Aorta (tissue), 5 donors: ENCODE measurements around the gene JARID2. TPM values are rescaled to one million over a fixed set of nuclear protein-coding genes. Genes with fewer than 3 reads are reported as not detected.

Source experiments
- ATAC-seq: fragments of 200-7000 bp; cut with Tn5 transposase; one replicate; pipeline ENCODE4 v1.9.1; 2022; ENCODE audit warnings: moderate library complexity; ENCODE audit not compliant: low FRiP score
- DNase-seq, 2 donors: peaks; one replicate each; pipeline ENCODE4 v3.0.0-alpha.2; 2020
- H3K27ac ChIP-seq, 2 donors: one replicate each; pipeline ENCODE4 v1.5.1; 2013; ENCODE audit warnings: low read length in 2 of 2, mild to moderate bottlenecking in 2 of 2, moderate library complexity in 2 of 2, control low read depth in 1 of 2, inconsistent platforms in 1 of 2, low read depth in 1 of 2
- H3K27me3 ChIP-seq, 2 donors: one replicate each; pipeline ENCODE4 v1.6.1; 2013; ENCODE audit warnings: control low read depth in 1 of 2, low read length in 1 of 2, mild to moderate bottlenecking in 1 of 2, moderate library complexity in 1 of 2; ENCODE audit not compliant: insufficient read depth in 2 of 2, control insufficient read depth in 1 of 2
- H3K36me3 ChIP-seq, 2 donors: one replicate each; pipeline ENCODE4 v1.6.1; 2013; ENCODE audit warnings: control low read depth in 1 of 2, low read length in 1 of 2, mild to moderate bottlenecking in 1 of 2; ENCODE audit not compliant: insufficient read depth in 2 of 2, control insufficient read depth in 1 of 2
- H3K4me1 ChIP-seq, 2 donors: one replicate each; pipeline ENCODE4 v1.6.1; 2013; ENCODE audit warnings: low read length in 2 of 2, control low read depth in 1 of 2, mild to moderate bottlenecking in 1 of 2, moderate library complexity in 1 of 2; ENCODE audit not compliant: insufficient read depth in 2 of 2, control insufficient read depth in 1 of 2
- H3K4me3 ChIP-seq, 2 donors: one replicate each; pipeline ENCODE4 v1.5.1; 2013; ENCODE audit warnings: low read length in 2 of 2, control low read depth in 1 of 2, mild to moderate bottlenecking in 1 of 2
- H3K9me3 ChIP-seq: one replicate; pipeline ENCODE4 v1.6.1; 2013; ENCODE audit warnings: mild to moderate bottlenecking, low read length; ENCODE audit not compliant: control insufficient read depth
- WGBS, 2 donors: extraction: QIAGEN DNeasy Blood & Tissue Kit; methylation state at CpG; one replicate each; pipeline ENCODE4 v1.1.7; 2013; 5-methylcytosine and 5-hydroxymethylcytosine counted together
- intact Hi-C, 2 donors: fragments of 100-400 bp; cut with DNase I; formaldehyde crosslinking; loops; one replicate each; pipeline versions ENCODE4 v1.14.2 to v1.15.0; 2022
- polyA plus RNA-seq, 2 donors: library from polyadenylated mRNA; stranded (reverse); fragments of 200-250 nt; gene quantifications; one replicate each; pipeline ENCODE4 v1.2.3, GENCODE V29; 2013
- total RNA-seq, 2 donors: library from RNA; stranded (reverse); fragmentation: NEBNext Ultra II Directional; extraction: Animal tissue kit (Norgen Biotek cat#: 25700); gene quantifications; one replicate each; pipeline ENCODE4 v1.2.1, GENCODE V29; 2021
- donor health status: healthy with polysubstance abuse.
- donor health status: Bipolar disorder and iron deficiency.
- donor health status: DM: no; HTN: no; CAD: no.
- donor health status: DM: no; HTN: no; CAD: no.
- donor health status: DM: yes; HTN: yes; CAD: no.

The JARID2 gene
- total and polyA plus RNA-seq, 4 donors, result 0.88 to 13.0 (median 7.1) TPM

GRCh38 chr6:15395087-15395486 is 149.2 kb downstream of the JARID2 start:
- no peak overlapping the region for H3K4me3 ChIP-seq
- H3K4me1 ChIP-seq, result no peaks in the 10 kb centered on the region
- no peaks in the 10 kb centered on the region for H3K36me3 ChIP-seq
- no peak overlapping the region for H3K27ac ChIP-seq
- no peaks in the 10 kb centered on the region for H3K27me3 ChIP-seq
- ATAC-seq (no peak), DNase-seq (no peak)
- H3K9me3 ChIP-seq, result no peaks in the 10 kb centered on the region
- intact Hi-C loops, result no loop called here
- 83 to 97% methylated on average over 8 of the region's 8 CpGs for WGBS, 2 donors

- H3K27me3 ChIP-seq, result no peaks in the 10 kb centered on the region
- no peaks in the 10 kb centered on the region for H3K4me1 ChIP-seq
- H3K4me3 ChIP-seq, result no peak overlapping the region
- H3K9me3 ChIP-seq, result no peaks in the 10 kb centered on the region
- ATAC-seq, result no peak
- no peak for DNase-seq
- intact Hi-C loops, result no loop called here
- H3K27ac ChIP-seq, result no peak overlapping the region
- no peaks in the 10 kb centered on the region for H3K36me3 ChIP-seq
- WGBS, 2 donors, result 79 to 84% methylated on average over 3 of the region's 3 CpGs
Observed at GRCh38 chr6:15396808-15397207, 150.9 kb downstream of the JARID2 start.

- ATAC-seq, result no peak
- Histone ChIP-seq H3K4me3 (no peak overlapping the region), H3K4me1 (no peaks in the 10 kb centered on the region), H3K27me3 (no peaks in the 10 kb centered on the region), H3K27ac (no peak overlapping the region), H3K9me3 (no peaks in the 10 kb centered on the region), H3K36me3 (no peaks in the 10 kb centered on the region)
- intact Hi-C loops, result no loop called here
- 92 to 93% methylated on average over 8 of the region's 8 CpGs for WGBS, 2 donors
- no peak for DNase-seq
Observed at GRCh38 chr6:15398633-15399275, 152.9 kb downstream of the JARID2 start.

- Histone ChIP-seq H3K4me1 (peaks cover 0 to 4% of the 10 kb centered on the region in 2 donors), H3K9me3 (no peaks in the 10 kb centered on the region), H3K36me3 (no peaks in the 10 kb centered on the region), H3K27me3 (no peaks in the 10 kb centered on the region), H3K27ac (no peak overlapping the region), H3K4me3 (peak overlapping the region; percentile 5 to 32)
- 12% methylated on average over 9 of the region's 9 CpGs for WGBS, 2 donors
- peak; percentile 87 for ATAC-seq
- intact Hi-C loops, result no loop called here
- DNase-seq, result peak in 1 of 2 donors; percentile 73
Observed at GRCh38 chr6:15399641-15400470, 154.0 kb downstream of the JARID2 start.

GRCh38 chr6:15400572-15401004 is 154.7 kb downstream of the JARID2 start:
- Histone ChIP-seq H3K27me3 (no peaks in the 10 kb centered on the region), H3K36me3 (no peaks in the 10 kb centered on the region), H3K9me3 (no peaks in the 10 kb centered on the region), H3K27ac (no peak overlapping the region), H3K4me1 (peaks cover 0 to 4% of the 10 kb centered on the region in 2 donors), H3K4me3 (peak overlapping the region in 1 of 2 donors; percentile 5)
- 10 to 16% methylated on average over 14 of the region's 14 CpGs for whole genome bisulfite sequencing, 2 donors
- intact Hi-C loops, result no loop called here
- ATAC-seq (peak; percentile 50), DNase-seq (peak; percentile 65 to 79)

GRCh38 chr6:15401120-15401519 is 155.3 kb downstream of the JARID2 start:
- Histone ChIP-seq H3K27ac (no peak overlapping the region), H3K27me3 (no peaks in the 10 kb centered on the region), H3K4me1 (peaks cover 0 to 4% of the 10 kb centered on the region in 2 donors), H3K9me3 (no peaks in the 10 kb centered on the region), H3K4me3 (no peak overlapping the region), H3K36me3 (no peaks in the 10 kb centered on the region)
- DNase-seq (no peak), ATAC-seq (no peak)
- intact Hi-C loops, result no loop called here
- WGBS, 2 donors, result 76 to 79% methylated on average over 1 of the region's 1 CpG

- intact Hi-C loops, result no loop called here
- H3K9me3 ChIP-seq, result no peaks in the 10 kb centered on the region
- no peaks in the 10 kb centered on the region for H3K27me3 ChIP-seq
- WGBS, 2 donors, result 94 to 100% methylated on average over 2 of the region's 2 CpGs
- H3K4me3 ChIP-seq, result no peak overlapping the region
- H3K4me1 ChIP-seq, result peaks cover 0 to 4% of the 10 kb centered on the region in 2 donors
- no peaks in the 10 kb centered on the region for H3K36me3 ChIP-seq
- no peak for ATAC-seq
- no peak overlapping the region for H3K27ac ChIP-seq
- DNase-seq, result no peak
Observed at GRCh38 chr6:15401769-15402250, 155.9 kb downstream of the JARID2 start.

- no peak overlapping the region for H3K27ac ChIP-seq
Observed at GRCh38 chr6:15402406-15403045, 156.7 kb downstream of the JARID2 start.

More at GRCh38 chr6:15402406-15403045, 156.7 kb downstream of the JARID2 start:
- Histone ChIP-seq H3K4me1 (peaks cover 0 to 4% of the 10 kb centered on the region in 2 donors), H3K9me3 (no peaks in the 10 kb centered on the region), H3K27me3 (no peaks in the 10 kb centered on the region), H3K4me3 (no peak overlapping the region), H3K36me3 (no peaks in the 10 kb centered on the region)
- DNase-seq (no peak), ATAC-seq (no peak)
- WGBS, 2 donors, result 95% methylated on average over 9 of the region's 9 CpGs
- intact Hi-C loops, result no loop called here
